GM12874 (cell line): Measurements from ENCODE around the gene MYO1F.

Experiments
- TF ChIP-seq, protein P1 (sequence below): IDR thresholded peaks from 2 replicates; pipeline ENCODE4 v1.5.1; 2011; ENCODE audit warnings: low read depth, mild to moderate bottlenecking, control low read depth, low read length, moderate library complexity; ENCODE audit not compliant: insufficient read depth

MYO1F gene

DNA sequence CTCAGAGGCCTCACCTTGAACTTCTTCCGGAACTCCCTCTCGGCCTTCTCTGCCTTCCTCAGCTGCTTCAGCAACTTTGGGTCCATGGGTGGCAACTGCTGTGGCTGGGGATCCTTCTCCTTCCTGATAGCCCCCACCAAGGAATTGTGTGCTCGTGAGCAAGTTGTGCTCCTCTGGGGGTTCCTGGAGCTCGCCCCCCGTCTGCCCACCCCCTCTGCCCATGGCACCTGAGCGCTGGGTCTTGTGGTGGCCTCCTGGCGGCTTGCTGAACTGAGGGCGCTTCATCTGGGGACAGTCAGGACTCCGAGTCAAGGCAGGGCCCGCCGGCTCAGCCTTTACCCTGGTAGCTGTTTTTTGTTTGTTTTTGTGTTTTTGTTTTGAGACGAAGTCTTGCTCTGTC is 86.4 kb downstream of the MYO1F start:
- TF ChIP-seq, protein P1, sequence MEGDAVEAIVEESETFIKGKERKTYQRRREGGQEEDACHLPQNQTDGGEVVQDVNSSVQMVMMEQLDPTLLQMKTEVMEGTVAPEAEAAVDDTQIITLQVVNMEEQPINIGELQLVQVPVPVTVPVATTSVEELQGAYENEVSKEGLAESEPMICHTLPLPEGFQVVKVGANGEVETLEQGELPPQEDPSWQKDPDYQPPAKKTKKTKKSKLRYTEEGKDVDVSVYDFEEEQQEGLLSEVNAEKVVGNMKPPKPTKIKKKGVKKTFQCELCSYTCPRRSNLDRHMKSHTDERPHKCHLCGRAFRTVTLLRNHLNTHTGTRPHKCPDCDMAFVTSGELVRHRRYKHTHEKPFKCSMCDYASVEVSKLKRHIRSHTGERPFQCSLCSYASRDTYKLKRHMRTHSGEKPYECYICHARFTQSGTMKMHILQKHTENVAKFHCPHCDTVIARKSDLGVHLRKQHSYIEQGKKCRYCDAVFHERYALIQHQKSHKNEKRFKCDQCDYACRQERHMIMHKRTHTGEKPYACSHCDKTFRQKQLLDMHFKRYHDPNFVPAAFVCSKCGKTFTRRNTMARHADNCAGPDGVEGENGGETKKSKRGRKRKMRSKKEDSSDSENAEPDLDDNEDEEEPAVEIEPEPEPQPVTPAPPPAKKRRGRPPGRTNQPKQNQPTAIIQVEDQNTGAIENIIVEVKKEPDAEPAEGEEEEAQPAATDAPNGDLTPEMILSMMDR = no peak

DNA sequence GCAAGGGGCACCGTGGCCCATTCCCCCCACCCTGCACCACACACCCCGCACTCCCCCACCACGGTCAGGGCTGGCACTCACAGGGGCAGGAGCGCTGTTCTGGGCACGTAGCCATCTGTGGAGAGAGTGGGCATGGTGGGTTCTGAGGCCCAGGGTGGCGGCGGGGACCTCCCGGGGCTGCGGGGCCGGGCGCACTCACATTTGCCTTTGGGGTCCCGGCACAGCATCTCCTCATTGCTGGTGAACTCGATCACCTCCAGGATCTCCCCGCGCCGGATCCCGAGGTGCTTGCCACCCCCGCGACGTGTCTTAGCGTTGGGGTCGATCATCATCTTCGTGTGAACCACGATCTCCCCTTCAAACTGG is 86.9 kb downstream of the MYO1F start:
- TF ChIP-seq, protein P1 = no peak

DNA sequence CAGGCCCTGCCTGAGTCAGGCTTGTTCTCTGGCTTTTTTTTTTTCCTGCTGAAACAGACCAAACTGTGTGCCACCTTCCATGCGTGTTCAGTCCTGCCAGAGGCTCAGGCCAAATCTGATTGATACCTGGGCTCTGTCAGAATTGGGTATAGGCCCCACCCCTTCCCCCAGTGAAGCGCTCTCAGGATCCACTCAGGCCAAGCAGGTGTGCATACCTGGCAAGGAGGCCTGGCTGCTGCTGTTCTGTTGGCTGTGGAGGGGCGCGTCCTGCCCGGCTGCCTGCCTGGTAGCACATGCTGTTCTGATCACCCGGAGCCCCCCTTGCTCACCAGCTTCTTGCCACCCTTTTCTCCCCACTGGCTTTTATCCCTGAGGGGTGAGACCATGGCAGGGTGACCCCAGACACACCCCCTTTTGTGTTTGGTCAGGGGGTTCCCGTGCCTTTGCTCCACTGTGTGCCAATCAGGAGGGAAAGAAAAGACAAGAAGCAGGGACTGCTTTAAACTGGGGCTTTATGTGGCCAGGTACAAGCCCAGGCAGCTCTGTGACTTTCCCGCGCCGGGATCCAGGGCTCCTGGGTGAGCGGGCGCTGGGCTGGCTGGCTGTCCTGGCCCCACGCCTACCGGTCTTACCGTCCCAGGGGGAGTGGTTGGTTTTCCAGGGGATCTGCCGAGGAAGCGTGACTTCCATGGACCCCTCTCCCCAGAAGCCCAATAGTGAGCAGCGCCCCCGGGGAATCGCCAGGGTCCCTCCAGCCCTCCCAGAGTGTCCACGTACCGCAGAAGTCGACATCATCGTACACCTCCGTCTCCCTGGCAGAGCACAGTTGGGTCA is 87.5 kb downstream of the MYO1F start:
- TF ChIP-seq, protein P1 = no peak

DNA sequence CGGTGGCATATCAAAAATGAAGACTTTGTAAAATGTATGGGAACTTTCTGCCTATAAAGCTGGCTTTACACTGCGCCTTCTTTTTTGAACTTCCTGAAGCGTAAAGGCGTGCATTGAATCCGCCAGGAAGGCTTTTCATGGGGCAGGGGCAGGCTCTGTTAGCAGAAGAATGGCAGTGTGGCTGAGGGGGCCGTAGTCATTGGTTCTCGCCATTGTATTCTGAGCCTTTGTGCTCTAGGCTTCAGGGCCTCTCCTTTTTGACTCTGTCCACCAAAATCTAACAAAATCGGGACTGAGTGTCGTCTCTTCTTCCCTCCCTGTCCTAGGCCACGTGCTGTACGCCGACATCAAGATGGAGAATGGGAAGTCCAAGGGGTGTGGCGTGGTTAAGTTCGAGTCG is 88.9 kb downstream of the MYO1F start:
- TF ChIP-seq, protein P1 = no peak

DNA sequence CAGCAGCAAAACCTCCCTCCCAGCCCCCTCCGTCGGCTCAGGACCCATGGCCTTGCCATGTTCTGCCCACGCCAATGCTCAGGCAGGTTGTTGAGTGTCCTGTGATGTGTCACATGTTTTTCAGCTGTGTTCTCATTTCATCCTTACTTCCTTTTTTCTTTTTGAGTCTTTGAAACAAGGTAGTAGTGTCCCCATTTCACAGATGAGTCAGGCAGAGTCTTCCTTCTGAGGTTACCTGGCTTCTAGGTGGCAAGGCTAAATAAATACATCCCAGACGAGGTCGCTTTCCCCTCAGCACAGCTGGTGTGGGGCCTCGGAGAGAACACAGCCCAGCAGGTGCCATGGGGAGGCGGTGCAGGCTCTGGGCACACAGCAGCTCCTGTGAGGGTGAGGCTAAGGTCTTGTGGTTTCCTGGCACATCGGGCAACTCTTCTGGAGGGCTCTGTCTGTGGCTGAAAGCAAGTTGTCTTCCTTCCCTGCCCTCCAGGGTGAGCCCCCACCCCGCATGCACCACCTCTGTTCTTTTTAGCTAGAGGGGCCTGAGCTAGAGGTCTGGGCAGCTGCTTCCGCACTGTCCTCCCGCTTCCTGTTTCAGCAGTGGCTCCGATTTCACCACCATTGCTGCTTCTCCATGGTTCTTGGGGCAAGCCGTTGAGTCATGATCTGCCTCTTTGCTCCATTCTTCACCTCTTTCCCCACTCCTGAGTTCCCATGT is 89.9 kb downstream of the MYO1F start:
- TF ChIP-seq, protein P1 = no peak

DNA sequence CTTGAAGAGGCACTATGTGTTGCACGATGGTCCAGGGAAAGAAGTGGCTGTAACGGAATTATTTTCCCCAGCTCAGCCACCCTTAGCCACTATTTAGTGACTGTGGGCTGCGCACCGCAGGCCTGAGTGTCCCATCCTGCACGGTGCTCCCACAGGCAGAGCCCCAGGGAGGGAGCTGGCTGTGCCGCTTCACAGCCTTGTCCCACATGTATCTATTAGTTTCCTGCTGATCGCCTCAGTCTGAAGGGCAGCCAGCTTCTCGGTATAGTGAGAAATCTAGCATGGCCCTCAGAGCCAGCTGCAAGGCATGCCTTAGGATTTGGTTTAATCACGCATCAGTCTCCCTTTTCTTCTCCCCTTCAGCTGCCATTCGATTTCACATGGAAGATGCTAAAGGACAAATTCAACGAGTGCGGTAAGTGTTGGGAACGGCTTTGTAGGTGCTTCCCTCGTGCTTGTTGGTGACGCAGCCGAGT is 90.5 kb downstream of the MYO1F start:
- TF ChIP-seq, protein P1 = no peak

DNA sequence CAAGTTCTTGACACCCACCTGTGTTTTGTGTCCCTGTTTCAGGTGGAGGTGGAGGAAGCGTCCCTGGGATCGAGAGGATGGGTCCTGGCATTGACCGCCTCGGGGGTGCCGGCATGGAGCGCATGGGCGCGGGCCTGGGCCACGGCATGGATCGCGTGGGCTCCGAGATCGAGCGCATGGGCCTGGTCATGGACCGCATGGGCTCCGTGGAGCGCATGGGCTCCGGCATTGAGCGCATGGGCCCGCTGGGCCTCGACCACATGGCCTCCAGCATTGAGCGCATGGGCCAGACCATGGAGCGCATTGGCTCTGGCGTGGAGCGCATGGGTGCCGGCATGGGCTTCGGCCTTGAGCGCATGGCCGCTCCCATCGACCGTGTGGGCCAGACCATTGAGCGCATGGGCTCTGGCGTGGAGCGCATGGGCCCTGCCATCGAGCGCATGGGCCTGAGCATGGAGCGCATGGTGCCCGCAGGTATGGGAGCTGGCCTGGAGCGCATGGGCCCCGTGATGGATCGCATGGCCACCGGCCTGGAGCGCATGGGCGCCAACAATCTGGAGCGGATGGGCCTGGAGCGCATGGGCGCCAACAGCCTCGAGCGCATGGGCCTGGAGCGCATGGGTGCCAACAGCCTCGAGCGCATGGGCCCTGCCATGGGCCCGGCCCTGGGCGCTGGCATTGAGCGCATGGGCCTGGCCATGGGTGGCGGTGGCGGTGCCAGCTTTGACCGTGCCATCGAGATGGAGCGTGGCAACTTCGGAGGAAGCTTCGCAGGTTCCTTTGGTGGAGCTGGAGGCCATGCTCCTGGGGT is 91.5 kb downstream of the MYO1F start:
- TF ChIP-seq, protein P1 = no peak
